Adipose tissue (tissue), 3 donors: Measurements from ENCODE around the gene SYCE3. TPM values are rescaled to one million over a fixed set of nuclear protein-coding genes. Genes with fewer than 3 reads are reported as not detected.
"Not testable (repeated sequence)": the region's sequence is repeated elsewhere in the genome, so short reads cannot be mapped to it uniquely, and the experiment has no call there.

Source experiments
- H3K27ac ChIP-seq: one replicate; pipeline ENCODE4 v1.5.1; 2013; ENCODE audit warnings: low read depth, low read length
- whole genome bisulfite sequencing, 3 donors: extraction: QIAGEN DNeasy Blood & Tissue Kit; methylation state at CpG; one replicate each; pipeline ENCODE4 v1.1.7; 2013; 5-methylcytosine and 5-hydroxymethylcytosine counted together
- polyA plus RNA-seq, 3 donors: library from polyadenylated mRNA; stranded (reverse); fragments of 200-250 nt; gene quantifications; one replicate each; pipeline ENCODE4 v1.2.3, GENCODE V29; 2013
- donor health status: healthy with polysubstance abuse.
- donor health status: Bipolar disorder and iron deficiency.
- donor health status: healthy.

Gene SYCE3
- not detected for polyA plus RNA-seq

- no peak within 1 kb of the TSS for H3K27ac ChIP-seq
- 1 to 4% (median 4%) methylated on average over 55 to 58 of the region's 61 CpGs for WGBS, 3 donors
Observed at GRCh38 chr22:50562523-50563412, at the start of gene SYCE3. Gene SYCE3, minus strand, starts transcription at chr22:50562919. Its CDS starts 6,514 bp downstream, at chr22:50556405.

GRCh38 chr22:50612168-50612527 lies 49.4 kb upstream of the SYCE3 start:
- 45 to 63% (median 63%) methylated on average over 6 of the region's 6 CpGs for WGBS, 3 donors

GRCh38 chr22:50611341-50612060 lies 48.8 kb upstream of the SYCE3 start:
- 88 to 91% (median 88%) methylated on average over 26 of the region's 26 CpGs for WGBS, 3 donors
- no peak overlapping the region for H3K27ac ChIP-seq

More at GRCh38 chr22:50612168-50612527, 49.4 kb upstream of the SYCE3 start:
- no peak overlapping the region for H3K27ac ChIP-seq

GRCh38 chr22:50610581-50610980 lies 47.9 kb upstream of the SYCE3 start:
- no peak overlapping the region for H3K27ac ChIP-seq
- WGBS, 3 donors, result 79 to 94% (median 90%) methylated on average over 13 to 17 of the region's 17 CpGs

- H3K27ac ChIP-seq, result no peak overlapping the region
- 81 to 87% (median 87%) methylated on average over 11 of the region's 11 CpGs for WGBS, 3 donors
Observed at GRCh38 chr22:50610041-50610451, 47.3 kb upstream of the SYCE3 start.

GRCh38 chr22:50609599-50609998 lies 46.9 kb upstream of the SYCE3 start:
- no peak overlapping the region for H3K27ac ChIP-seq
- WGBS, 3 donors, result 80 to 85% (median 80%) methylated on average over 12 of the region's 12 CpGs

GRCh38 chr22:50608996-50609395 lies 46.3 kb upstream of the SYCE3 start:
- WGBS, 3 donors, result 89 to 92% (median 90%) methylated on average over 10 of the region's 10 CpGs
- no peak overlapping the region for H3K27ac ChIP-seq

GRCh38 chr22:50608058-50608840 lies 45.5 kb upstream of the SYCE3 start:
- H3K27ac ChIP-seq, result not testable (repeated sequence)

GRCh38 chr22:50607659-50608020 lies 44.9 kb upstream of the SYCE3 start:
- WGBS, 3 donors, result 62 to 77% (median 67%) methylated on average over 6 of the region's 6 CpGs
- H3K27ac ChIP-seq, result no peak overlapping the region

More at GRCh38 chr22:50608058-50608840, 45.5 kb upstream of the SYCE3 start:
- WGBS, 3 donors, result 81 to 88% (median 82%) methylated on average over 33 to 39 of the region's 39 CpGs

GRCh38 chr22:50606946-50607658 lies 44.4 kb upstream of the SYCE3 start:
- 75 to 93% (median 75%) methylated on average over 17 to 18 of the region's 18 CpGs for WGBS, 3 donors
- no peak overlapping the region for H3K27ac ChIP-seq

- WGBS, 3 donors, result 74 to 80% (median 75%) methylated on average over 18 to 19 of the region's 19 CpGs
- H3K27ac ChIP-seq, result no peak overlapping the region
Observed at GRCh38 chr22:50606165-50606945, 43.6 kb upstream of the SYCE3 start.

- H3K27ac ChIP-seq, result no peak overlapping the region
- 83 to 86% (median 84%) methylated on average over 20 of the region's 20 CpGs for WGBS, 3 donors
Observed at GRCh38 chr22:50605613-50606074, 42.9 kb upstream of the SYCE3 start.

- H3K27ac ChIP-seq, result no peak overlapping the region
- WGBS, 3 donors, result 81 to 86% (median 84%) methylated on average over 22 to 23 of the region's 23 CpGs
Observed at GRCh38 chr22:50605002-50605612, 42.4 kb upstream of the SYCE3 start.

GRCh38 chr22:50604256-50605001 lies 41.7 kb upstream of the SYCE3 start:
- 51 to 62% (median 55%) methylated on average over 68 to 103 of the region's 103 CpGs for WGBS, 3 donors
- no peak overlapping the region for H3K27ac ChIP-seq

- H3K27ac ChIP-seq, result no peak overlapping the region
- 20 to 32% (median 26%) methylated on average over 40 to 70 of the region's 70 CpGs for WGBS, 3 donors
Observed at GRCh38 chr22:50603511-50604255, 41.0 kb upstream of the SYCE3 start.

GRCh38 chr22:50602338-50602700 lies 39.6 kb upstream of the SYCE3 start:
- 16 to 39% (median 27%) methylated on average over 2 of the region's 2 CpGs for WGBS, 3 donors
- H3K27ac ChIP-seq, result no peak overlapping the region
